ENCODE data around the gene TTLL7. TPM values are rescaled to one million over a fixed set of nuclear protein-coding genes. Genes with fewer than 3 reads are reported as not detected.
"Not testable (repeated sequence)": the region's sequence is repeated elsewhere in the genome, so short reads cannot be mapped to it uniquely, and the experiment has no call there.

The TTLL7 gene
- total RNA-seq, 2 donors from 2014 or later: 3.4 to 3.7 TPM

DNA sequence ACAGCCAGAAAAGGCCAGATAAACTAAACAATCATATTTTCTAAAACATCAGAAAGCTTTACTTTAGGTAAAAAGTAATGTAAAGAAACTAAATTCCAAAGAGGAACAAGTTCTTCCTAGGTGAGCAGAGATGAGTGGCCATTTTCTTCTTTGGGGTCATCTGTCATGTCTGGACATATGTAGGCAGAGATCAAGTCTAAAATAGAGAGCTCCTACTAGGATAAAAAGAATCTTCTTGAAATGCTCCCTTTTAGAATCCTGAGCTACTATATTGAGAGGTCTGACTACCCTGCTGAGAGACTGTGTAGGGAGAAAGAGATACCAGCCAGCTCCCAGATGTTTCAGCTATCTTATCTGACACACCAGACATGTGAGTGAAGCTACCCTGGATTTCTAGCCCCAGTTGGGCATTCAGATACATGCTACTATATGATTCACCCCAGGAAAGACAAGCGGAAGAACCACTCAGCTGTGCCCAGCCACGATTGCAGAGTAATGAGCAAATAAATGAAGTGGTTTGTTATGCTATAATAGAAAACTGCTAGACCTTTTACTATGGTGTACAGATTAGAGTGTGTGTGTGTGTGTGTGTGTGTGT, 80.1 kb downstream of the TTLL7 start:
- 44% methylated on average over 2 of the region's 2 CpGs; no CpG with 5 or more reads in 1 of the 2 experiments for WGBS, 2 experiments (ENCODE audit: insufficient coverage in 1 of 2, insufficient read length in 1 of 2)
- Histone ChIP-seq H3K9me3 (ENCODE audit: control insufficient read depth, low read length) (no peaks in the 10 kb centered on the region), H3K27ac (ENCODE audit: low read depth, low read length) (no peak overlapping the region), H3K4me1 (ENCODE audit: control insufficient read depth, insufficient read depth, low read length) (no peaks in the 10 kb centered on the region), H3K27me3 (ENCODE audit: control insufficient read depth, insufficient read depth, low read length, poor library complexity, severe bottlenecking) (no peaks in the 10 kb centered on the region), H3K9ac (ENCODE audit: extremely low read depth, low read length, poor library complexity, severe bottlenecking) (no peak overlapping the region), H3K4me3 (ENCODE audit: low read length) (no peak overlapping the region), H3K36me3 (ENCODE audit: control insufficient read depth, insufficient read depth, low read length) (no peaks in the 10 kb centered on the region)
- H3K4me1 Mint-ChIP-seq: peaks cover 2% of the 10 kb centered on the region
- peaks cover 5% of the 10 kb centered on the region for H3K9me3 Mint-ChIP-seq
- no peaks in the 10 kb centered on the region for H3K27me3 Mint-ChIP-seq (ENCODE audit: insufficient read depth)
- TF ChIP-seq, protein P1, sequence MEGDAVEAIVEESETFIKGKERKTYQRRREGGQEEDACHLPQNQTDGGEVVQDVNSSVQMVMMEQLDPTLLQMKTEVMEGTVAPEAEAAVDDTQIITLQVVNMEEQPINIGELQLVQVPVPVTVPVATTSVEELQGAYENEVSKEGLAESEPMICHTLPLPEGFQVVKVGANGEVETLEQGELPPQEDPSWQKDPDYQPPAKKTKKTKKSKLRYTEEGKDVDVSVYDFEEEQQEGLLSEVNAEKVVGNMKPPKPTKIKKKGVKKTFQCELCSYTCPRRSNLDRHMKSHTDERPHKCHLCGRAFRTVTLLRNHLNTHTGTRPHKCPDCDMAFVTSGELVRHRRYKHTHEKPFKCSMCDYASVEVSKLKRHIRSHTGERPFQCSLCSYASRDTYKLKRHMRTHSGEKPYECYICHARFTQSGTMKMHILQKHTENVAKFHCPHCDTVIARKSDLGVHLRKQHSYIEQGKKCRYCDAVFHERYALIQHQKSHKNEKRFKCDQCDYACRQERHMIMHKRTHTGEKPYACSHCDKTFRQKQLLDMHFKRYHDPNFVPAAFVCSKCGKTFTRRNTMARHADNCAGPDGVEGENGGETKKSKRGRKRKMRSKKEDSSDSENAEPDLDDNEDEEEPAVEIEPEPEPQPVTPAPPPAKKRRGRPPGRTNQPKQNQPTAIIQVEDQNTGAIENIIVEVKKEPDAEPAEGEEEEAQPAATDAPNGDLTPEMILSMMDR (conservative IDR thresholded peaks at IDR 0.05): no peak
- no peaks in the 10 kb centered on the region for H3K36me3 Mint-ChIP-seq (ENCODE audit: low read depth)
- H3K4me3 Mint-ChIP-seq: no peak overlapping the region
- no peak for DNase-seq
- no peak overlapping the region for H3K27ac Mint-ChIP-seq

- peaks cover 2% of the 10 kb centered on the region for H3K4me1 Mint-ChIP-seq
- 100% methylated on average over 1 of the region's 1 CpG; no CpG with 5 or more reads in 1 of the 2 experiments for WGBS, 2 experiments (ENCODE audit: insufficient coverage in 1 of 2, insufficient read length in 1 of 2)
- no peaks in the 10 kb centered on the region for H3K27me3 ChIP-seq (ENCODE audit: control insufficient read depth, insufficient read depth, low read length, poor library complexity, severe bottlenecking)
- no peak overlapping the region for H3K4me3 ChIP-seq (ENCODE audit: low read length)
- no peak overlapping the region for H3K4me3 Mint-ChIP-seq
- DNase-seq: no peak
- H3K27me3 Mint-ChIP-seq (ENCODE audit: insufficient read depth): no peaks in the 10 kb centered on the region
- peaks cover 5% of the 10 kb centered on the region for H3K9me3 Mint-ChIP-seq
- H3K9me3 ChIP-seq (ENCODE audit: control insufficient read depth, low read length): no peaks in the 10 kb centered on the region
- H3K4me1 ChIP-seq (ENCODE audit: control insufficient read depth, insufficient read depth, low read length): no peaks in the 10 kb centered on the region
- no peaks in the 10 kb centered on the region for H3K36me3 ChIP-seq (ENCODE audit: control insufficient read depth, insufficient read depth, low read length)
- H3K9ac ChIP-seq (ENCODE audit: extremely low read depth, low read length, poor library complexity, severe bottlenecking): no peak overlapping the region
- no peak overlapping the region for H3K27ac ChIP-seq (ENCODE audit: low read depth, low read length)
- no peaks in the 10 kb centered on the region for H3K36me3 Mint-ChIP-seq (ENCODE audit: low read depth)
- TF ChIP-seq, protein P1 (conservative IDR thresholded peaks at IDR 0.05): no peak
- no peak overlapping the region for H3K27ac Mint-ChIP-seq
Measured at GRCh38 chr1:83917959-83918358, 81.0 kb downstream of the TTLL7 start.

GRCh38 chr1:83916094-83916493, 82.8 kb downstream of the TTLL7 start:
- H3K4me1 Mint-ChIP-seq; H3K4me3 ChIP-seq (ENCODE audit: low read length); H3K36me3 ChIP-seq (ENCODE audit: control insufficient read depth, insufficient read depth, low read length); H3K9me3 ChIP-seq (ENCODE audit: control insufficient read depth, low read length); H3K36me3 Mint-ChIP-seq (ENCODE audit: low read depth); H3K27me3 ChIP-seq (ENCODE audit: control insufficient read depth, insufficient read depth, low read length, poor library complexity, severe bottlenecking); H3K27me3 Mint-ChIP-seq (ENCODE audit: insufficient read depth); H3K27ac Mint-ChIP-seq; H3K4me1 ChIP-seq (ENCODE audit: control insufficient read depth, insufficient read depth, low read length); H3K4me3 Mint-ChIP-seq; H3K9ac ChIP-seq (ENCODE audit: extremely low read depth, low read length, poor library complexity, severe bottlenecking); H3K9me3 Mint-ChIP-seq; DNase-seq; H3K27ac ChIP-seq (ENCODE audit: low read depth, low read length): not testable (repeated sequence)
- no CpG with 5 or more reads among the region's 1 CpG for WGBS, 2 experiments (ENCODE audit: insufficient coverage in 1 of 2, insufficient read length in 1 of 2)

DNA sequence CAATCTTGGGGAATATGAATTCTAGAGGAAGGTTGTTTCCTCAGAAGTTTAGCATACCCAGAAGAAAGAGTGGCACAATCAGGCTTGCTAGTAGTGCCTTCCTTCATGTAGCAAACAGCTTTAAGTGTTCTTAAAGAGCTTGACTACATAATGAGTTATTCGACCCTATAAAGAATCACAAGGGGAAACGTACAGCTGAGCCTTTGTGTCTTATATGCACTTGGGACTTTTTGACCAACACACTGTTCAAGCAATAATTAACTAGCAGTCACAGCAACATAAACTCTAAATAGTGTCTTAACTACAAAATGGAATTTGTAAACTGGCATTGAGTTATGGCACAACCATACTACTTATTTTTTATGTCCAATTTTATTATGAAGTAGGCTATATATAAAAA, 86.1 kb downstream of the TTLL7 start:
- Mint-ChIP-seq H3K4me3 (no peak overlapping the region), H3K36me3 (ENCODE audit: low read depth) (no peaks in the 10 kb centered on the region), H3K27ac (no peak overlapping the region), H3K4me1 (no peaks in the 10 kb centered on the region), H3K9me3 (peaks cover 5% of the 10 kb centered on the region), H3K27me3 (ENCODE audit: insufficient read depth) (no peaks in the 10 kb centered on the region)
- TF ChIP-seq, protein P1 (conservative IDR thresholded peaks at IDR 0.05): no peak
- H3K27ac ChIP-seq (ENCODE audit: low read depth, low read length): no peak overlapping the region
- H3K27me3 ChIP-seq (ENCODE audit: control insufficient read depth, insufficient read depth, low read length, poor library complexity, severe bottlenecking): no peaks in the 10 kb centered on the region
- no peaks in the 10 kb centered on the region for H3K9me3 ChIP-seq (ENCODE audit: control insufficient read depth, low read length)
- H3K9ac ChIP-seq (ENCODE audit: extremely low read depth, low read length, poor library complexity, severe bottlenecking): no peak overlapping the region
- no peaks in the 10 kb centered on the region for H3K36me3 ChIP-seq (ENCODE audit: control insufficient read depth, insufficient read depth, low read length)
- WGBS, 2 experiments (ENCODE audit: insufficient coverage in 1 of 2, insufficient read length in 1 of 2): 75 to 85% methylated on average over 2 of the region's 2 CpGs
- no peak overlapping the region for H3K4me3 ChIP-seq (ENCODE audit: low read length)
- no peaks in the 10 kb centered on the region for H3K4me1 ChIP-seq (ENCODE audit: control insufficient read depth, insufficient read depth, low read length)
- no peak for DNase-seq

All from endodermal cell (in vitro differentiated cells).